ENCODE measurements around the gene NRG2.

NRG2 gene

DNA sequence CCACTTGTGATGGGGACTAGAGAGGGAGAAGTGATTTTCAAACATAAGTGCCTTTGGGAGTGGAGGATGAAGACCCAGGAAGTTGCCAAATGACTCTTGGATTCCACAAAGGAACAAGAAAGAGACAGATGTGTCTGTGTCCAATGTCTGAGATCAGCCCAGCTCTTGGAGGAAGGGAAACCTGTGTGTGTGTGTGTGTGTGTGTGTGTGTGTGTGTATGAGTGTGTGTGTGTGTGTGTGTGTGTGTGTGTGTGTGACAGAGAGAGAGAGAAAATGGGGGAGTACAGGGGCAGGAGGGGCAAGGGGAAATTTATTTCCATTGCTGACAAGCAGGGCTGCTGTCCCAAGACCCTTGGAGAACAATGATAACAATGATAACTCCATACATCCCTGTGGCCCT is 175.5 kb downstream of the NRG2 start:
- no peak overlapping the region for H3K4me3 ChIP-seq (ENCODE audit: low read depth, low read length)
- in situ Hi-C loops (cut with HindIII; ENCODE audit: low sequenced_read_pairs), result no loop called here
- TF ChIP-seq, protein P1, sequence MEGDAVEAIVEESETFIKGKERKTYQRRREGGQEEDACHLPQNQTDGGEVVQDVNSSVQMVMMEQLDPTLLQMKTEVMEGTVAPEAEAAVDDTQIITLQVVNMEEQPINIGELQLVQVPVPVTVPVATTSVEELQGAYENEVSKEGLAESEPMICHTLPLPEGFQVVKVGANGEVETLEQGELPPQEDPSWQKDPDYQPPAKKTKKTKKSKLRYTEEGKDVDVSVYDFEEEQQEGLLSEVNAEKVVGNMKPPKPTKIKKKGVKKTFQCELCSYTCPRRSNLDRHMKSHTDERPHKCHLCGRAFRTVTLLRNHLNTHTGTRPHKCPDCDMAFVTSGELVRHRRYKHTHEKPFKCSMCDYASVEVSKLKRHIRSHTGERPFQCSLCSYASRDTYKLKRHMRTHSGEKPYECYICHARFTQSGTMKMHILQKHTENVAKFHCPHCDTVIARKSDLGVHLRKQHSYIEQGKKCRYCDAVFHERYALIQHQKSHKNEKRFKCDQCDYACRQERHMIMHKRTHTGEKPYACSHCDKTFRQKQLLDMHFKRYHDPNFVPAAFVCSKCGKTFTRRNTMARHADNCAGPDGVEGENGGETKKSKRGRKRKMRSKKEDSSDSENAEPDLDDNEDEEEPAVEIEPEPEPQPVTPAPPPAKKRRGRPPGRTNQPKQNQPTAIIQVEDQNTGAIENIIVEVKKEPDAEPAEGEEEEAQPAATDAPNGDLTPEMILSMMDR (IDR thresholded peaks at IDR 0.05; ENCODE audit: low read depth, low read length, missing control alignments), result no peak
- no peak for DNase-seq (ENCODE audit: low read depth)

- in situ Hi-C loops (cut with HindIII; ENCODE audit: low sequenced_read_pairs), result no loop called here
- TF ChIP-seq, protein P1 (IDR thresholded peaks at IDR 0.05; ENCODE audit: low read depth, low read length, missing control alignments), result no peak
- no peak for DNase-seq (ENCODE audit: low read depth)
- no peak overlapping the region for H3K4me3 ChIP-seq (ENCODE audit: low read depth, low read length)
These were observed 176.0 kb downstream of the NRG2 start for GRCh38 chr5:139867109-139867508.

- DNase-seq (ENCODE audit: low read depth), result no peak
- in situ Hi-C loops (cut with HindIII; ENCODE audit: low sequenced_read_pairs), result no loop called here
- TF ChIP-seq, protein P1 (IDR thresholded peaks at IDR 0.05; ENCODE audit: low read depth, low read length, missing control alignments), result no peak
- H3K4me3 ChIP-seq (ENCODE audit: low read depth, low read length), result no peak overlapping the region
These were observed 178.2 kb downstream of the NRG2 start for GRCh38 chr5:139864716-139865483.

- TF ChIP-seq, protein P1 (IDR thresholded peaks at IDR 0.05; ENCODE audit: low read depth, low read length, missing control alignments), result peak; percentile 92
- in situ Hi-C loops (cut with HindIII; ENCODE audit: low sequenced_read_pairs), result no loop called here
- peak; percentile 28 for DNase-seq (ENCODE audit: low read depth)
- H3K4me3 ChIP-seq (ENCODE audit: low read depth, low read length), result no peak overlapping the region
These were observed 179.1 kb downstream of the NRG2 start for GRCh38 chr5:139863855-139864558.

DNA sequence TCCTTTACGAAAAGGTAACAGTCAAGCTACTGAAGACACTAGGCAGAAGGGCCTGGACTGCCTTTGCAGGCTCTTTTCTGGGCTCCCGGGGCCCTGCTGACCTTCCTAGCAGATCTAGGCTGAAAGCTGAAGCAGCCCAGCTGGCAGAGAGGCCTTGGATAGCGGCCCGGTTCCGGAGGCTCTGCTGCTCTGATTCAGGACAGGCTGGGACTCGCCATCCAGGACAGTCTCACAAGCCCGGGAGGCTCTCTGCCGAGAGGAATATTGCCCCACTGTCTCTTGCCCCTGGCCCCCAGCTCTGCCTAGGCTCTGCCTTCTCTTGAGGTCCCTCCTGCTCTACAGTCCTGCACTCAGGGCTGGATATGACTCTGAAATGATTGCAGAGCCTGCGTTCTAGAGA is 179.7 kb downstream of the NRG2 start:
- H3K4me3 ChIP-seq (ENCODE audit: low read depth, low read length), result no peak overlapping the region
- TF ChIP-seq, protein P1 (IDR thresholded peaks at IDR 0.05; ENCODE audit: low read depth, low read length, missing control alignments), result no peak
- in situ Hi-C loops (cut with HindIII; ENCODE audit: low sequenced_read_pairs), result no loop called here
- DNase-seq (ENCODE audit: low read depth), result no peak

- in situ Hi-C loops (cut with HindIII; ENCODE audit: low sequenced_read_pairs), result no loop called here
- no peak for DNase-seq (ENCODE audit: low read depth)
- H3K4me3 ChIP-seq (ENCODE audit: low read depth, low read length), result no peak overlapping the region
- TF ChIP-seq, protein P1 (IDR thresholded peaks at IDR 0.05; ENCODE audit: low read depth, low read length, missing control alignments), result peak; percentile 20
These were observed 180.3 kb downstream of the NRG2 start for GRCh38 chr5:139862803-139863202.
